T follicular helper cell (primary cell): ENCODE measurements around the gene CTNNA3.

ENCODE experiments used
- DNase-seq: peaks from one replicate; pipeline ENCODE4 v3.0.0-alpha.2; 2020; ENCODE audit warnings: low read depth

The CTNNA3 gene

DNA sequence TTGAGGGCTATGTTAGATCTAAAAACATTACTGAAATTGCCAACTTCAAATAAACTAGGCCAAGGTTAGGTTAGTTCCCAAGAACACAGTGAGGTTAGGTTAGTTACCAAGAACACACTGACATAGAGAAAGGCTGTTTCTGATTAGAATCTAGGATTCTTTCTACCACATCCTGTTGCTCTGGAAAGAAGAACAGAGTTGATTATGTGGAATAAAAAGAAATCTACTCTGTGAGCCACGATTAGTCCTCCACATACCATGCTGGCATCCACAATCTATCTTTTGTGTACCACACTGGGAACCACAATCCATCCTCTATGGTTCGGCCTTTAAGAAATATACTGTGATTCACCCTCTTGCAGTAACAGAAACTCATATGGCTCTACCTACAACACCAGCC, 678.8 kb downstream of the CTNNA3 start:
- DNase-seq: no peak

- DNase-seq: no peak
These were observed 680.8 kb downstream of the CTNNA3 start for GRCh38 chr10:67015225-67015624.

GRCh38 chr10:67011981-67012380, 684.0 kb downstream of the CTNNA3 start:
- DNase-seq: no peak

- no peak for DNase-seq
These were observed 684.5 kb downstream of the CTNNA3 start for GRCh38 chr10:67011480-67011879.

DNA sequence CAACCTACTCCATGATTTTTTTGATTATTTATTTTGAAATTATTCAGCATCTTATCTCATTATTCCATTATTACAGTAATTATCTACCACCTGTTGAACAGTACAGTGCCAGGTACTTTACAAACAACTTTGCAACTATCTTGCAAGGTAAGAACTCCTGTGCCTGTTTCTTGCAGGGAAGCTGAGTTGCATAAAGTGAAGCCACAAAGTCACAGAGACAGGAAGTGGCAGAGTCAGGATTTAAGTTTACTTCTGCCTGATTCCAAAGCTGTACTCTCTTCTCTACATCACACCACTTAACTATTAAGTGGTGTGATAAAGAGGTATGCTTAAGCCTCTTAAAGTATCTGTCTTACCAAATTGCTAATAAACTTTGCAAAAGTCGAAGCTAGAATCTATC, 690.0 kb downstream of the CTNNA3 start:
- DNase-seq: no peak

- DNase-seq: no peak
These were observed 691.3 kb downstream of the CTNNA3 start for GRCh38 chr10:67004690-67005089.

DNA sequence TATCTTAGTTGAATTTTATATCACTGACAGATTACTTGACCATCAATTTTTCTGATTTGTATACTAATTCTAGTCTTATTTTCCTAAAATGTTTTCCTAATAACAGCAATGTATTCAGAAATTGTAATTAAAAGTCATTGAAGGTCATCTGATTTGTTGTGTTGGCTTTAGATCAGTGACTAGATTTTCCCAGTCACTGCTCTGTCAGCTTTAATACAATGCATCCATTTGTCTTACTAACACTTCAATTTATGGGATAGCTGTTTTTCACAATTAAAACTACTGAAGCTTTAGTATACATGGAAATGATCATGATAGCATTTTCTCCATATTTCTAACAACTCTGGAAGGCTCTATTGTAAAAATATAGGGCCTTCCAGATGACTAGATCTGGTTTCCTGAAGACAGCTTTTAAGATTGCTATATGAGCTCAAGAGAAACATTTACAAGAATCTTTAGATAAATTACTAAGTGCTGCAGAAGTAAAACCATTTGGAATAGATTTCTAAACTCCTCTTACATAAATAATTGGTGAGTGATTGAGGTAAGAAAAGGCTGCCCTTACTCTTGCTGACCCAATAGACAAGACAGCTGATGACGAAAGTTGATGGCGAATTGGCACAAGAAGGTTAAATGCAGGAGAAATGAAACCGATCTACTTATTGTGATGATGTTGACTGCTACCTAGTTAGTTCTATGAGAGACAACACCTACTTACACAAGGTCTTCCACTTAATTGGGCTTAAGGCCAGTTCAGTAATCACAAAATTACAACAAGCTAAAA, 696.0 kb downstream of the CTNNA3 start:
- no peak for DNase-seq

DNA sequence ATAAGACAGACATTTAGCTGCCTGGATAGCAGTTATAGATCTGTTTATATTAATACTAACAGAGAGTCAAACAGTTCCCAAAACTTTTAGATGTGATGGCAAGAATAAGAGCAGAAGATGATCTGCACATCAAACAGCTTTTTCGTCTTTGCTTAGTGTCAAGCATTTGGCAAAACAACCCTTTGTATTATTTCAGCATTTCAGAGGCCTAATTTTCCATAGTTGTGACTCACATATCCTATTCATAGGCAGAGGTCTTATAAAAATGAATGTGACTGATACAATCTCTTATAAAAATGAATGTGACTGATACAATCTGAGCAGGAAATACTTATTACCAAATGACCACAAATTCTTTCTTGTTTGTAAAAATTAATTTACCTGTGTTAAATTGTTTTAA, 699.0 kb downstream of the CTNNA3 start:
- DNase-seq: no peak

DNA sequence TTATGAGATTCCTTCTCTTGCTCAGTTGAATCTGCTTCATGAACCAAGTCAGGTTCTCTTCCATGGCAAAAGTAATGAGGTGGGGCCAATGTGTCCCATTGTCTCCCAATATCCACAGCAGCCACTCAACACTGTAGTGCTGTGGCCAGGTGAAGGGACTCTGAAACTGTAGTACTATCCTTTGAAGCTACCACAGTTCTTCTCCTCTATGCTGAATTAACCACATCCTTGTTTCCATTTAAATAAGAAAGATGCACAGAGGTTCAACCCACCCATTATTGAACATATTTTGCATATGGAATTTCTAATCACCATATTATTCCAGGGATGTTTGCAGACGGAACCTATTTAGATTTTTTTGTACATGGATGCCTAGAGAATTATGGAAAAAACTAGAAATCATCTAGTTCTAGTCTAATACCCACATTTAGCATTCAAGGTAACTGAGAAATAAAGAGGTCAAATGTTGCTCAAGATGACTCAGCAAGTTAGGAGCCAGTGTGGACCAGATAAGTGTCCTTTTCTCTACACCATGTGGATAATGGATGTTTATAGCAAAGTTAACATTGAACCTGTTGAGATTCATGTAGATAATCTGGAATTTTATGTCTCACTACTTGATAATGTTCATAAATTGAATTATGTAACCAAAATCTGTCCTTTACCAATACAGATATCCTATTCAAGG, 705.7 kb downstream of the CTNNA3 start:
- no peak for DNase-seq

- no peak for DNase-seq
These were observed 712.5 kb downstream of the CTNNA3 start for GRCh38 chr10:66983475-66983818.

DNA sequence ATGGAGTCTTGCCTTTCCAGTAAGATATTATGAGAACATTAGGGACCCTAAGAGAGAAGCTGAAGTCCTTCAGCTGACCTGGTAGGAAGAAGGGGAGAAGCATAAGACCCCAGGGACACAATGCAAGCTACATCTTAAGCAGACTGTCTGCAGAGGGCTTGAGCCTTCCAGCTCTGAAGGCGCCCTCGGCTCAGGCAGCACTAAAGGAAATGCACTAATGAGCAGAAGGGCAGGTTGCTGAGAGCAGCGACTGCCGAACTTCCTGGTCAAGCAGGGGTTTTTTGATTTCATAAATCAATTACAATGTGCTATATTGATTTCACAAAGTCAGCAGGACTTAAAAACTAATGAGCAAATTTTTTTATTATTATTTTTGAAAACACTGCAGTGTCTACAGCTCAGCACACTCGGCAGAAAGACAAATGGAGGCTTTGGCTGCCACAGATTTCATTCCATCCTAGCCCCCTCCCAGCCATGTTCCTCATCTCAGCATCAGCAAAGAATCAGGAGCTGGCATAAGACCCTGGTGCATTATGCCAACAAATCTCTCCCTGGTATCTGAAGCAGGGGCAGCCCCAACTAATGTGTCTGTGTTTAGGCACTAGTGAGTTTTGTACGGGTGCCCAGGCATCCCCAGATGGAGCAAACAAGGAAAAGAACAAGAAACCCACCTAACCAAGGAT, 713.1 kb downstream of the CTNNA3 start:
- DNase-seq: no peak

GRCh38 chr10:66982053-66982420, 714.0 kb downstream of the CTNNA3 start:
- DNase-seq: no peak

- no peak for DNase-seq
These were observed 714.5 kb downstream of the CTNNA3 start for GRCh38 chr10:66981361-66982052.

DNA sequence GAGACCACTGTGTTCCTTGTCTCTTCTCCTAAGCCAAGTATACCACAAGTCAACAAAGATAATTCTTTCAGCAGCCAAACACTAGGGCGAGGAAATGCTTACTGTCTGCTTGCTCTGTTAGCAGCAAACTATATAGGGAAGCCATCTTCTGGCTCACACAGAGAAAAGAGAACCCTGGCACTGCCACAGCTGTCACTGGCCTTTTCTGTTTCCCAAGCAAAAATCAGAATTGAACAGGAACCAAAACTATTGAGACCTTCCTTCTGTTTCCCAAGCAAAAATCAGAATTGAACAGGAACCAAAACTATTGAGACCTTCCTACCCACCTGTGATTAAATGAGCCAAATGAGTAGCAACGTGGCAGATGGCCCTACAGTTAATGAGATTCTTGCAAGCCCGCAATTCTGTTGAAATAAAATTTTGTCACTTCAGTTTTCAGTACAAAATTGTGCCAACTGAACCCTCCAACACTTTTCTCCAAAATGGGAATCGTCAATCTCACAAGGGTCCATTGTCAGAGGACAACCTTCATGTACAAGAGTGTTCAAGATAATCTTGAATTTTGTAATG, 715.7 kb downstream of the CTNNA3 start:
- no peak for DNase-seq

- no peak for DNase-seq
These were observed 731.0 kb downstream of the CTNNA3 start for GRCh38 chr10:66964946-66965345.

- no peak for DNase-seq
These were observed 737.5 kb downstream of the CTNNA3 start for GRCh38 chr10:66958466-66958865.

GRCh38 chr10:66951896-66952295, 744.1 kb downstream of the CTNNA3 start:
- DNase-seq: no peak

- no peak for DNase-seq
These were observed 752.4 kb downstream of the CTNNA3 start for GRCh38 chr10:66943590-66943989.

DNA sequence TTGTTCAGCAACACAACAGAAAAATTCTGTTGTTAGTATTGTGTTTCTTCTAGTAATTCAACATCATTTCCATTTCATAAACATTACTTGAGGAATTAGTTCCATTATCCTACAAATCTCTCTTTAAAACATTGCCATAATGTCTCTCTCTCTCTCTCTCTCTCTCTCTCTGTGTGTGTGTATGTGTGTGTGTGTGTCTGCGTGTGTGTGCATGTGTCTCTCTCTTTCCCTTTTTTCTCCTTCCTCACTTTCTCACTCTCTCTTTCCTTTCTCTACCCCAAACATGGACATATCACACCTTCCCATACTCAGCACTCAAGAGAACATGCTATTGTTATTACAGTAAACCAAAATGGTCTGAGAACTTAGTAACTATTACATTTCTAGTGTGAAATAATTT, 753.6 kb downstream of the CTNNA3 start:
- DNase-seq: no peak

DNA sequence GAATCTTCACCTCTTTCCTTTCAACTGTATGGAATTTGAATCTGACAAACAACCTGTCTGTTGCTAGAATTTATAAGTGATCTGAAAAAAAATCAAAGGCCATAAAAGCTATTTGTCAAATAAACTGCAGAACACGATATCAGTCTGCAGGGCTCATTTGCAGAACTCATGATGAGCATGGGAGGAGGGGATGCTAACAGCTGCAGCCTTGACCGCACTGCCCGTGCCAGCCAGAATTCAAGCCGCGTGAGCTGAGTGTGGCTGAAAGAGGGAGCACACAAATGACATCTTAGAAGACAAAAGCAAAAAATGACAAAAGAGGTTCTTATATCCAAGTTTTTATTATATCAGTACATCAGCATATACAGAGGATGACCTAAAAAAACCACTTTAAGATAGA, 754.5 kb downstream of the CTNNA3 start:
- DNase-seq: no peak

DNA sequence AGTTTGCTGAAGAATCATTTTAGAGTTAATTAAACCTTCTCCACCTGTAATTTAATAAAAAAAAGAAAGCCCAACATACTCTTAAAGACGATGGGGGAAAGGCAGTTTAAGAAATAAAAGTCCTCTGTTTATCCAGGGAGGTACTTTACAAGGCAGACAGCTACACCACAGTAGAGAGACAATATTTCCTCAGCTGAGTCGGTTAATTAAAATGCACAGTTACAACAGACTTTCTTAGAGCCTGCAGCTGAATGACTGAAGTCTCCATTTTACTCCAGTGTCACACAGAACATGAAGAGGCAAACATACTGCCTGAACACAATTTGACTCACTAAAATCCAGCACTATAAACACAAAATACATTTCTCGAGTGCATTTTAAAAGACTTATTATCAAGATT, 755.0 kb downstream of the CTNNA3 start:
- DNase-seq: no peak

GRCh38 chr10:66934711-66935110, 761.3 kb downstream of the CTNNA3 start:
- no peak for DNase-seq
